GM12878 (cell line): Measurements from ENCODE around the gene ADGRB2. TPM values are rescaled to one million over a fixed set of nuclear protein-coding genes. Genes with fewer than 3 reads are reported as not detected.

Source experiments
- ATAC-seq: fragments of 200-7000 bp; cut with Tn5 transposase; 3 replicates; pipeline ENCODE4 v1.9.1; 2020; ENCODE audit warnings: mild to moderate bottlenecking, moderate library complexity
- BruUV-seq: library from RNA; stranded (reverse); fragments of 400-500 nt; replicated peaks from 2 replicates; lab custom pipeline; 2021; lab: Mats Ljungman, UMichigan
- CTCF ChIA-PET: fragments of 300-600 bp; sonication (Branson Sonifier 250); formaldehyde crosslinking; extraction: SDS; loops from one replicate; lab custom pipeline; 2021; ENCODE audit warnings: inconsistent platforms; lab: Yijun Ruan, JAX
- POLR2A ChIA-PET: fragments of 350-600 bp; formaldehyde crosslinking; extraction: SDS; loops from one replicate; lab custom pipeline; 2021; ENCODE audit warnings: inconsistent platforms; lab: Charles Lee
- RAD21 ChIA-PET: fragments of 300-600 bp; sonication (Branson Sonifier 250); formaldehyde crosslinking; loops from one replicate; lab custom pipeline; 2023; ENCODE audit warnings: antibody characterized with exemption; ENCODE audit not compliant: unreplicated experiment; lab: Charles Lee
- SMC1A ChIA-PET: fragments of 300-600 bp; sonication (Branson Sonifier 250); formaldehyde crosslinking; loops from one replicate; lab custom pipeline; 2023; ENCODE audit not compliant: unreplicated experiment, uncharacterized antibody; lab: Charles Lee
- DNase-seq: peaks from one replicate; pipeline ENCODE4 v3.0.0-alpha.2; 2011; ENCODE audit warnings: low read depth, low spot score
- FAIRE-seq: peaks from 3 replicates; lab custom pipeline; 2011; peaks lifted over from hg19 to GRCh38; lab: Jason Lieb, UNC
- H2AFZ ChIP-seq: 2 replicates; pipeline ENCODE4 v1.6.0; 2011; ENCODE audit warnings: low read depth, low read length, control low read depth; ENCODE audit not compliant: control insufficient read depth
- H3K27ac ChIP-seq: 2 replicates; pipeline ENCODE4 v1.5.1; 2011; ENCODE audit warnings: control low read depth; ENCODE audit not compliant: control insufficient read depth, insufficient read depth
- H3K27me3 ChIP-seq, 2 experiments: replicated peaks in 1 of 2; 2 replicates each; pipeline versions ENCODE4 v1.6.0 to v1.6.1; 2011; ENCODE audit warnings: low read length in 1 of 2; ENCODE audit not compliant: control insufficient read depth in 2 of 2, insufficient read depth in 2 of 2
- H3K36me3 ChIP-seq, 2 experiments: 2 replicates each; pipeline ENCODE4 v1.5.1; 2011; ENCODE audit warnings: low read length in 1 of 2; ENCODE audit not compliant: control insufficient read depth in 2 of 2, insufficient read depth in 2 of 2
- H3K4me1 ChIP-seq: 2 replicates; pipeline ENCODE4 v1.6.1; 2011; ENCODE audit warnings: mild to moderate bottlenecking, low read length, moderate library complexity, mixed read lengths; ENCODE audit not compliant: control insufficient read depth, insufficient read depth
- H3K4me2 ChIP-seq: 2 replicates; pipeline ENCODE4 v1.6.0; 2011; ENCODE audit warnings: control low read depth; ENCODE audit not compliant: control insufficient read depth, insufficient read depth
- H3K4me3 ChIP-seq: fragments of 200-600 bp; sonication (generic); 2 replicates; pipeline ENCODE4 v1.5.1; 2016
- H3K79me2 ChIP-seq: 2 replicates; pipeline ENCODE4 v1.6.0; 2011; ENCODE audit warnings: low read length; ENCODE audit not compliant: control insufficient read depth, insufficient read depth
- H3K9ac ChIP-seq: 2 replicates; pipeline ENCODE4 v1.8.0; 2011; ENCODE audit warnings: low read length, control low read depth, mixed read lengths; ENCODE audit not compliant: control insufficient read depth, insufficient read depth
- H3K9me3 ChIP-seq: replicated peaks from 3 replicates; pipeline ENCODE4 v1.5.1; 2011; ENCODE audit warnings: mild to moderate bottlenecking, low read length; ENCODE audit not compliant: control insufficient read depth, insufficient read depth
- H4K20me1 ChIP-seq: 2 replicates; pipeline ENCODE4 v1.6.0; 2011; ENCODE audit not compliant: control insufficient read depth, insufficient read depth
- HDGF ChIP-seq: fragments of 450-650 bp; IDR thresholded peaks from 2 replicates; pipeline ENCODE4 v1.6.1; 2016; ENCODE audit warnings: antibody characterized with exemption
- KDM1A ChIP-seq: fragments of 200-600 bp; sonication (generic); IDR thresholded peaks from 2 replicates; pipeline ENCODE4 v1.6.1; 2016; ENCODE audit warnings: borderline replicate concordance
- MYB ChIP-seq: fragments of 150-350 bp; IDR thresholded peaks from 2 replicates; pipeline ENCODE4 v1.6.1; 2014; ENCODE audit warnings: mild to moderate bottlenecking, low read depth, low read length, borderline replicate concordance
- SKIL ChIP-seq: fragments of 450-650 bp; IDR thresholded peaks from 2 replicates; pipeline ENCODE4 v1.6.1; 2017; ENCODE audit warnings: mild to moderate bottlenecking, low read depth, inconsistent platforms; ENCODE audit not compliant: poor library complexity, severe bottlenecking
- ZSCAN29 ChIP-seq: fragments of 450-650 bp; IDR thresholded peaks from 2 replicates; pipeline ENCODE4 v1.6.1; 2017; ENCODE audit warnings: mild to moderate bottlenecking, moderate library complexity
- WGBS: methylation state at CpG from one replicate; pipeline ENCODE4 v1.1.6; 2016; ENCODE audit warnings: low lambda C conversion rate; ENCODE audit not compliant: insufficient replicate concordance, insufficient coverage; ENCODE audit errors: missing lambda C conversion rate; 5-methylcytosine and 5-hydroxymethylcytosine counted together
- in situ Hi-C: fragments of 300-500 bp; cut with MboI; formaldehyde crosslinking; loops from 9 replicates; pipeline ENCODE4 v1.14.3; 2018; ENCODE audit warnings: mixed read lengths
- intact Hi-C: fragments of 100-400 bp; cut with micrococcal nuclease; formaldehyde crosslinking; loops from one replicate; pipeline ENCODE4 v1.14.2; 2022; ENCODE audit not compliant: unreplicated experiment
- polyA plus RNA-seq, 11 experiments: library from polyadenylated mRNA; depleted of rRNA in 4 of 11; unstranded in 6 of 11; stranded (reverse) in 5 of 11; fragments of >200 nt; fragmentation: Nextera tagmentation in 4 of 11; fragmentation: Illumina TruSeq in 1 of 11; extraction: Ambion mirVana in 4 of 11; extraction: Trizol in 1 of 11; gene quantifications; 1 replicate in 1 of 11; 2 replicates in 10 of 11; pipeline versions ENCODE4 v1.2.1 to v1.2.3, GENCODE V29; 2011 to 2016; ENCODE audit warnings: inconsistent platforms in 2 of 11, missing spikeins in 2 of 11, low read depth in 1 of 11
- total RNA-seq, 4 experiments: library from RNA; depleted of rRNA in 3 of 4; stranded (reverse); fragments of >200 nt in 3 of 4; fragmentation: Illumina TruSeq in 1 of 4; extraction: Trizol in 1 of 4; gene quantifications; 2 replicates each; pipeline versions ENCODE4 v1.2.1 to v1.2.3, GENCODE V29; 2013 to 2021

Gene ADGRB2
- total and polyA plus RNA-seq, 10 of the 15 experiments (the other 5 are each of a cell fraction or from before 2014, with no cell fraction given): 0.11 to 0.33 (median 0.18) TPM; not detected in 4

- Histone ChIP-seq H3K4me2 (no peak overlapping the region), H3K27me3 (peaks cover 19 to 32% of the 10 kb centered on the region in 2 experiments), H3K4me3 (no peak overlapping the region), H3K79me2 (no peaks in the 10 kb centered on the region), H3K4me1 (peaks cover 6% of the 10 kb centered on the region), H3K36me3 (no peaks in the 10 kb centered on the region), H2AFZ (no peak overlapping the region), H4K20me1 (no peaks in the 10 kb centered on the region; the same call in 1 of the 2 replicates), H3K27ac (no peak overlapping the region), H3K9ac (no peak overlapping the region), H3K9me3 (no peaks in the 10 kb centered on the region)
- WGBS: 11% methylated on average over 5 of the region's 5 CpGs
- in situ Hi-C loops (no loop called here), intact Hi-C loops (no loop called here)
- CTCF ChIA-PET: no interaction called here
- TF ChIP-seq HDGF: no peak
- TF ChIP-seq ZSCAN29: no peak
- no peak for TF ChIP-seq SKIL
- TF ChIP-seq KDM1A: no peak
- TF ChIP-seq MYB: no peak
- FAIRE-seq (no peak), DNase-seq (no peak), ATAC-seq (no peak)
- RAD21 ChIA-PET: no interaction called here
- POLR2A ChIA-PET: interaction anchor here (0.5 kb wide), 1 partner anchor 13 kb away, joined by 3 read pairs; no protein-coding TSS in a partner anchor
- BruUV-seq: no TSS peak
- SMC1A ChIA-PET: no interaction called here
Measured at GRCh38 chr1:31773861-31774260, 9.7 kb upstream of the ADGRB2 start.
